Epithelial cell of prostate (primary cell): ENCODE data around the gene EHHADH.
"Not testable (repeated sequence)": the region's sequence is repeated elsewhere in the genome, so short reads cannot be mapped to it uniquely, and the experiment has no call there.

Experiments used
- DNase-seq: peaks from one replicate; pipeline ENCODE4 v3.0.0-alpha.2; 2011; ENCODE audit warnings: low read depth, low spot score
- H3K27ac ChIP-seq: fragments of 450-650 bp; 2 replicates; pipeline ENCODE4 v1.5.1; 2017; ENCODE audit warnings: mild to moderate bottlenecking

The EHHADH gene

DNA sequence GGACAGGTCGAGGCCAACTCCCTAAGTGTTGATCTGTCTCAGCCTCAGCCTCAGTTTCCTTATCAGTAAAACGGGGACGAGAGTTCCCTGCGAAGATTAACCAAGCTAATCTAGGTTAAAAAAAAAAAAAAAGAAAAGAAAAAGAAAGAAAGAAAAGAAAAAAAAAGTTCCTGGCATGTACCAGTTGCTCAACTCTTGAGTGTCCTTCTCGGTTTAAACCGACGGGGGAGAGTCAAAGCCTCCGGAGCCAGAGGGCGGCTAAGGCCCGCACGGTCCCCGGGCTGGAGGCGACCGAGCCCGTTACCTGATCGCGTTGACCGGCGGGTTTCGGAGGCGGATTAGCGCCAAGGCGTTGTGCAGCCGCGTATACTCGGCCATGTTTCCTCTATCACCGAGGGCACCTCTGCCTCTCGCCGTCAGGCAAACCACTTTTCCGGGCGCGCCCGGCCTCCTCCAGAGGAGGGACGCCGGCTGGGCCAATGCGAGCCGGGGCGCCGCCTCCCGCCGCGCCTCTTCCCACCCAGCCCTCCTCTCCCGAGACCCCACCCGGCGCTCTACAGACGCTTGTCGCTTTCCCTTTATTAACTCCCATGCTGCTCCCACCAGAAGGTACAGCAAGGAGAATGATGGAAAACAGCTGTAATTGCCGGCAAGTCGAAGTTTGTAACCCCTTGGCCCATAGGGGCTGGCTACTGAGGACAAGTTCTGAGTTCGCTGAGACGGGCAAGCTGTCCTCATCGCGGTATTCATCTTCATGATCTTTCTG, at the start of gene EHHADH:
EHHADH (minus strand) TSS at position 405 of the 766 bp plus-strand sequence; CDS start at position 378, 27 bp downstream.
- DNase-seq = no peak
- H3K27ac ChIP-seq = no peak within 1 kb of the TSS

DNA sequence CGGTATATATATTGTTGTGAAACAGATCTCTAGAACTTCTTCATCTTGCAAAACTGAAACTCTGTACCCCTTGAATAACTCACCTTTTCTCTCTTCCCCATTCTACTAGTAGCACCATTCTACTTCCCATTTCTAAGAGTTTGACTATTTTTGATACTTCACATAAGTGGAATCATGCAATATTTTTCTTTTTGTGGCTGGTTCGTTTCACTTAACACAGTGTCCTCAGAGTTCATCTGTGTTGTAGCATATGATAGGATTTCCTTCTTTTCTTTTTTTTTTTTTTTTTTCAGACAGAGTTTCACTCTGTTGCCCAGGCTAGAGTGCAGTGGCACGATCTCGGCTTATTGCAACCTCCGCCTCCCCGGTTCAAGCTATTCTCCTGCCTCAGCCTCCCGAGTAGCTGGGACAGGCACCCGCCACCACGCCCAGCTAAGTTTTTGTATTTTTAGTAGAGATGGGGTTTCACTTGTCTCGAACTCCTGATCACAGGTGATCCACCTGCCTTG, 46.1 kb upstream of the EHHADH start:
- peak overlapping the region; percentile 72 for H3K27ac ChIP-seq

DNA sequence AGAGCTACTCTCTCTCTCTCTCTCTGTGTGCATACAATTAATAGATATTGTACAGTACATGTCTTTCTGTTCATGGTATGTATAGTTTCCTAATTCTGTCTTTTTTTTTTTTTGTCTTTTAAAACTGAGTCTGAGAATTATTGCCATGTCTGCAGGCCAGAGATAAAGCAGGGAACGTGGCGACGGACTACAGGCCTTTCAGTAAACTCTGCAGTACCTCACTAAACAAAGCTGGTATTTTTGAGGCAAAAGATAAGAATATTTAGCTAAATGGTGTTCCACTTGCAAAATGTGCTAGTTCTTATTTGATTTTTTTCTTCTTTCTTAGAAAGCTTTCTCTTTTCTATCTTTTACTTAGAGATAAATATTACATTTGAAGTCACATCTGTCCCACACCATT, 44.0 kb upstream of the EHHADH start:
- peak overlapping the region; percentile 72 for H3K27ac ChIP-seq
- DNase-seq = no peak

More for the DNA sequence above, 46.1 kb upstream of the EHHADH start:
- not testable (repeated sequence) for DNase-seq

DNA sequence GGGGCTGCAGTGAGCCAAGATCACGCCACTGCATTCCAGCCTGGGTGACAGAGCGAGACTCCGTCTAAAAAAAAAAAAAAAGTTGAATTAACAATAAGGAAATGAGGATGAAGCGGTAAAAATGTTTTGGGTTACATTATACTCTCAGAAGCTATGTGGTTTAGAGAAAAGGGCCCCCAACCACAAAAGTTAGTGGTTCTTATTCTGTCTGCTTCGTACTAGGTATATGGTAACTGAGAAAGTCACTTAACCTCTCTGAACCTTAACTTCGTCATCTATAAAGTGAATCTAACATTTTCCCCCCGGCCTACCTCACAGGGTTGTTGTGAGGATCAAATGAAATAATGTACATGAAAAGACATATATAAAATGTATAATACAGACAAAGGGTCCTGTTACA, 38.4 kb upstream of the EHHADH start:
- no peak for DNase-seq
- H3K27ac ChIP-seq = no peak overlapping the region

DNA sequence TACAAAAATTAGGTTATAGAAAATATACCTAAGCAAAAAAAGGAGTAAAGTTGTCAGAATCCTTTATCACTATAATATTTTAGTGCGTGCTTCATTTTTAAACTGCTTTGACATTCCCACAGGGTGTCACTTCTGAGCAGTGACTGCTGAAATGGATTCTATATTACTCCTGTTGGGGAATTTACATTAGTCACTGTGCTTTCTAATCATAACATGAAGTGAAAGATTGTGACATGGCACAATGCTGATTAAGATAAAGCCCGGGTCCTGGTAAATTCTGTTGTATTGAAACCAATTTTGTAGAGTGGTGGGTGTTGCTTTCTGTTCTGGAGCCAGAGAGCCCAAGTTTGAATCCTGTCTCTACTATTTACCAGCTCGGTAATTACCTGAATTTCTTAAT, 36.4 kb upstream of the EHHADH start:
- DNase-seq = no peak
- no peak overlapping the region for H3K27ac ChIP-seq

DNA sequence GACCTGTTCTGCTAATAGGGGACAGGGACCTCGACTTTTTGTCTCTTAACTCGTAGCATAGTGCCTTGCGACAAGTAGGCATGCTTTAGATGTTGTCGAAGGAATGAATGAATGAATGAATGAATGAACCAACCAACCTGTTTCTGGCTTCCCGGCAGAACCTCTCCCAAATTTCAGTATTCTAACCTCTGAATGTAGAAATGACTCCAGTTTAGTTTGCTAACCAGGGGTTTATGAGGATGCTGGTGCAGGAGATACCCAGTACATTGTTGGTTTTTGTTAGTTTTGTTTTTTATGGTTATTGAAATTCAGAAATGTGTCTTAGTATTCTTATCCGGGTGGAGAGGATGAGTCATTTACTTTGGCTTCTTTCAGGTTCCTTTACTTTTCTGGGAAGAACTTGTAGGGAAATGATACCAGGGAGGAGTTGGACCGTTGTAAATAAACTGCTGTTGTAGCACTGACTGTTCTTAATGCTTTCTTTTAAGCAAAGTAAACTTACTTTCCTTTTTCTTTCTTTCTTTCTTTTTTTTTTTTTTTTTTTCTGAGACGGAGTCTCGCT, 29.6 kb upstream of the EHHADH start:
- DNase-seq = no peak
- peak overlapping the region; percentile 62 for H3K27ac ChIP-seq

DNA sequence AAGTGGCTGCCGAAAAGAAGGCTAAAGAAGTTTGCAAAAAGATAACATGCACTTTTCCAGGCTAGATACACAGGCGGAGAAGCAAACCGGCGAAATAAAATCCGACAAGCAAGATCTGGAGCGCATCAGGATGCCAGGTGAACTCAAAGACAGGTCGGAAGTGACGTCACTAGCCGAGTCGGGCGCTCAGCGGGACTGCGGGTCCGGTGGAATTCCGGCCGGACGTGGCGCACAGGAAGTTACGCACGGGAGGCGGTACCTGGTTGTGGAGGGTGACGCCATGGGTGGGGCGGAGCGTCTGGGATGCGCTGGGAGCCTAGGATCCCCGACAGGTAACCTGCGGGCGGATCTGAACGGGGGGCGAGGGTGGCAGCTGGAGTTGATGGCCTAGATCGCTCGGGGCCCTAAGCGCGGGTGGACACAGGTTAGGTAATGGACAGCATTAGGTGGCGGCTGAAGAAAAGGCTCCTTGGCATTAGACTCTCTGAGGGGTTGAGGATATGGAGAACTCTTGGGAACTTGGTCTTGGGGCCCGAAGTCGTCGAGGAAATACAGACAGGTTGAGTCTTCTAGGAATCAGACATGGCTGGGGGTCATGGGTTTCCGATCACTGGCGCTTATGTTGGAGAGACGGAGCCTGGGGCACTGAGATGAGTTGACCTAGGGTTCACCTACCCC, 29.0 kb upstream of the EHHADH start:
- peak; percentile 85 for DNase-seq
- H3K27ac ChIP-seq = peak overlapping the region; percentile 62

DNA sequence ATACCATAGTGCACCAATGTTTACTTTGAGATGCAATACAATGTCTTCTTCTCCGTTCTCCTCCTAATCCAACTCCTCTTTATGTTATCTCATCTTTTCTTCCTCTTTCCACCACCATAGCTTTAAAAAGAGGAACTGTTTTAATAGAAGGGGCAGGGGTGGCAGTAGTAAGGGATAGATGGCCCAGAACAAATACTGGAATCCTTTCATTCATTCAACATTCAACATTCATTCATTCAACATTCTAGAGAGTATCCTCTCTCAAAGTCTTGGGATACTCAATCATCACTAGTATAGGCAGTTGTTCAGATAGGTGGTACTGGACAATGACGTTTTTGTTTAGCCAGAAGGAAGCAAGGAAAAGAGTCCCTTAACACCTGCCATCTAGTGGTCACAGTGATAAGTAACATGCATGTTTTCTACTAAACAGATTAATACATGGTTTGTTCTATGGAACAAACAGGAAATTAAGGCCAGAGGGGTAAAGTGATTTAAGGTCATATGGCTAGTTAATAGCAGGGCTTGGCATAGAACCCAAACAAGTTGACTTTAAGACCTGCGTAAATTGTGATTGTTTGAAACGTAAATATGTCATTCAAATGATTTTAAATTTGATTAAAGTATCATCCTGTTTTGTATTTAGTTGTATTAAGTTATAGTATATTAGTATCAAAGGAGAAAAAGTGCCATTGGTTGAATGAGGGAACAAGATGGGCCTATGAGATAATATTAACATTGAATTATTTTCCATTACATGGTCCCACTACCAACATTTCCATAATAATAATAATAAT, 26.9 kb upstream of the EHHADH start:
- no peak overlapping the region for H3K27ac ChIP-seq
- no peak for DNase-seq

DNA sequence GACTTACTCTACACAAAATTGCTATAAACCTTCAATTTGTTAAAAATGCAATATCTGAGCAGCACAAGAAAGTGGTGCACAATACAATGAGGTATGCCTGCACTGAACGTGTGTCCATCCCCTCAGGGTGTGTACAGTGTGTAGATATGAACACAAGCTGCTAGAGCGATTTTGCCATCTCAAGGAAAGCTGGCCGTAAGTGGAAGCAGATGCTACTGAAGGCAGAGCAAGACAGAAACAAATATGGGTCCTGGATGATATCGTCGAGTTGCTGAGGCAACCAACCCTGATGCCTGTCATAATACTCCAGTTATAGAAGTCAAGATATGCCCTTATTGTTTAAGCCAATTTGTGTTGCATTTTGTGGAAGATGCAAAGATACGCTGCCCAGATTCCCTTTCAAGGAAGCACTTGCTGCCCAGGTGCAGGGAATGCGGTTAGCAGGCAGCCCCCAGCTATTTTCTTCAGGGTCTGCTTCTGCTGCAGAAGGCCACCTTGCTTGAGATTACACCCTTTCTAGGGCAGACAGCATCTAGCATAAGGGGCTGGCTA, 25.8 kb upstream of the EHHADH start:
- no peak overlapping the region for H3K27ac ChIP-seq
- DNase-seq = no peak

DNA sequence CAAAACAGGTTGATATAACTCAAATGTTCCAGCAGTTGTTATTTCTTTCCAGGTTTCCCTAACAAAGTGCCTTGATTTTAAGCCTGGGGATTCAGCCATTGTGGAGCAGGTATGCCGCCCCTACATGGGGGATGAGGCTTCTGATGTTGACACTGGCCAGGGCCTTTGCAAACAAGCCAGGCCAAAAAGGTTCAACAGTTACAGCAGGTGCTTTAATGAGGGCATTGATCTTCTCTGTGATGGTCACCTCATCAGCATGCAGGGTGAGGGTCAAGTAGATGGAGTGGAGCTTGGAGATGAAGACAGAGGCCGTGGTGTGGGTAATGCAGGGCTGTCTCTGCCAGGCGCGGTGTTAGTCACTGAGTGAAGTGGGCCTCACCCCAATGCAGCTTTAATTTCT, 22.6 kb upstream of the EHHADH start:
- H3K27ac ChIP-seq = no peak overlapping the region
- DNase-seq = no peak

DNA sequence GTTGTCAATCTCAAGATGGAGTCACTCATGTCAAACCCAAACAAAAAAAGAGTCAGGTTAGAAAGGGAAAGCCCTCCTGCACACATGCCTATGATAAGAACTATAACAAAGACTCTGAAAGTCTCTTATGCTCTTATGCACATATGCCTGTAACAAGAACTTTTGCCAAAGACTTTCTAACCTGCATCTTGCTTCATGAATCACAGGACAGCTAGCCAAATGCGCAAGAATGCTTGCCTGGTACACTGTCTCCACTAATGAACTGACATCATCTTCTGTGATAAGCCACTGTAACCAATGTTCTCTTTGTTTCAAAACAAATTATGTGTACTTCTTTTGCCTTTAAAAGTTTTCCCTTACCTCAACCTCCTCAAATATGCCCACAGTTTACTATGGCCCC, 18.2 kb upstream of the EHHADH start:
- no peak for DNase-seq
- H3K27ac ChIP-seq = no peak overlapping the region

DNA sequence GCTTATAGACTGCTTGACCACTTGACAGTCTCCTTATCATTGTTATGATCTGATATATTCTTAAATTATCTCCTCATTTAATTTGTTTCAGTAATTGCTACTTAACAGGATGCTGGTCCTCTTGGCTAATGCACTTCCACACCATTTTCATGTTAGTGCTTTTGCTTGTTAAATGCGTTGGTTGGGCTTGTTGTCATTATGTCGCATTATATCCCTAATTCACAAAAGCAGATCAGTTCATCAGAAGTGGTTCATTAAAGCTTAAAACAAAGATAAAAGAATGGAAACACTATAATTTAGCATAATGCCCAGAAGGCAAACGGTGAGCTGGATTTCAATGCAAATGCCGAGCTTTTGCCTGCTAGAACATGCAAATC, 17.1 kb upstream of the EHHADH start:
- no peak for DNase-seq

DNA sequence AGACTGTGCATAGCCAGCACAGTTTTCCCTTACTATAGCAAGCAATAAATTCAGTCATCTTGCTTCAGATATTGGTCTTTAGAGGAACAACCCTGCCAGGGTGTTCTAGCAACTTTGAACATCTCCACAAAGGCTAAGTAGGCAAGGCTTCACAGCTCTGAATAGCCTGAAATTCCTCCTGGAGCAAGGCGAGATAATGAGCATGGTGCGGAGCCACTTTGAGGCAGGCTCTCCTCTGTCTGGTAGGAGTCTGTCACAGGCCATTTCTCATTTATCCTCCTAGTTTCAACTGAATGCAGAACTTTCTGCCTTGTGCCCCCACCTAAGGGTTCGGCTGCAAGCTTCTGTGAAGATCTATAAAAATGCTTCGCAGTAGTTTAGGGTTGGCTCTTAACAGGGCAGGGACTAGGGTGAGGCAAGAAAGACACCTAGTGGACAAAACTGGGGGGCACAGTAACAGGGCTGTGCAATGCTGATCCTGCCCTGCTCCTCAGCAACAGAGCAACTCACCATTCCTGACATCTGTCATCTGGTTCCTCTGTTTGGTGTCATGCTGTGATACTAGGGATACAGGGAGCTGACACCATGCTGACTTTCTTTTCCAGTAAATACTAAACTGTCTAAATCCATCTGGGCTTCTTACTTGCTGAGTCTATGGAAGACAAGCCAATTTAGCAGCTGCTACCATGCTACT, 16.6 kb upstream of the EHHADH start:
- DNase-seq = no peak
- H3K27ac ChIP-seq = no peak overlapping the region

More for the DNA sequence above, 17.1 kb upstream of the EHHADH start:
- no peak overlapping the region for H3K27ac ChIP-seq

DNA sequence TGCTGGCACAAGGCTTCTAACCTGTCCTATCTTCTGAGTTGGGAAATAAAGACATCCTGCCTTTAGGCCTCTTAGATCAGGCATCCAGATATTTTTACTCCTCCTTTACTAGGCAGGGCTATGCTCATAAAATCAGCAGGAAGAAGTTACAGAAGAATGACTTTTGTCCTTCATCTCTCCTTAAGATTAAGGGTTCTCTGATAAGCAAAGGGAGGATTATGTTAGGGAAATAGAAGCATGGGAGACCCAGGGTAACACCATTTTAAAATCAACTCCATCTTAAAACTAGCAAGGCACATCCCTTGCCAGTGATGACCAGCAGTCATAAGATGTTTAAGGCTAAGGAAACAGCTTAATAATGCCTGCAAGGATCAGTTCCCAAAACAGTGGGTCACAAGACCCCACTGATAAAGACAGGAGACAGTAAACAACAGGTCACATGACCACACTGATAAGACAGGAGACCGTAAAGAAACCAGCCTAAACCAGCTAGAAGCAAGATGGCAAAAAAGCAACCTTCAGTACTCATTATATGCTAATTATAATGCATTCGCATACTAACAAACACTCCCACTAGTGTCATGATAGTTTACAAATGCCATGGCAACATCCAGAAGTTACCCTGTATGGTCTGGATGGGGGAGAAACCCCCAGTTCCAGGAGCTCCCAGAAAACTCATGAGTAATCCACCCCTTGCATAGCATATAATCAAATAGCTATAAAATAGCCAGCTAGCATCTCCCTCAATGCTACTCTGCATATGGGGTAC, 14.5 kb upstream of the EHHADH start:
- no peak for DNase-seq
- no peak overlapping the region for H3K27ac ChIP-seq

DNA sequence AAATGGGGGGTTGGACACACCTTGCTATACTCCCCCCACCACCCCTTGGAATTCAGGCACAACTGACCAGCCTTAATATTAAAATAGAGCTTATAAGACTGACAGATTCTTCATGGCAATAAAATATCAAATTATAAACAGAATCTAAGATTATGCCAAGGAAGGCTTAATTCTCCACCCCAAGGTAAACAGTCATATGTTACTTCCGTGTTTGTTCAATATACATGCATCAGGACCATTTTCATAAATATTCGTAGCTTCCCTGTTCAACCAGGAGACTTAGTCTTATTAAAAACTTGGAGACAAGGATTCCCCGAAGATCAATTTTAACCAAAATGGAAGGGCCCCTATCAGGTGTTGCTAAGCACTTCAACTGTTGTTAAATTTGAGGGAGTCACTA, 13.3 kb upstream of the EHHADH start:
- DNase-seq = no peak
- no peak overlapping the region for H3K27ac ChIP-seq

DNA sequence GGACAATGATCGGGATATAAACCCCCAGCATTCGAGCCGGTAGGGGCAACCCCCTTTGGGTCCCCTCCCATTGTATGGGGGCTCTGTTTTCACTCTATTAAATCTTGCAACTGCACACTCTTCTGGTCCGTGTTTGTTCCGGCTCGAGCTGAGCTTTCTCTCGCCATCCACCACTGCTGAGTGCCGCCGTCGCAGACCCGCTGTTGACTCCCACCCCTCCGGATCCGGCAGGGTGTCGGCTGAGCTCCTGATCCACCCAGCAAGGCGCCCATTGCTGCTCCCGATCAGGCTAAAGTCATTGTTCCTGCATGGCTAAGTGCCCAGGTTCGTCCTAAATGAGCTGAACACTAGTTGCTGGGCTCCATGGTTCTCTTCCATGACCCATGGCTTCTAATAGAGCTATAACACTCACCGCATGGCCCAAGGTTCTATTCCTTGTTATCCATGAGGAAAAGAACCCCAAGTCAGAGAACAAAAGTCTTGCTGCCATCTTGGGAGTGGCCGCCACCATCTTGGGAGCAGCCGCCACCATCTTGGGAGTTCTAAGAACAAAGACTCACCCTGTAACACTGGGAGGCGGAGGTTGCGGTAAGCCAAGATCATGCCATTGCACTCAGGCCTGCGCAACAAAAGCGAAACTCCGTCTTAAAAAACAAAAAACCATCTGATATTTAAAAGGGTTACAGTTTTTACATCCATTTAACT, 11.2 kb upstream of the EHHADH start:
- no peak overlapping the region for H3K27ac ChIP-seq
- DNase-seq = no peak

DNA sequence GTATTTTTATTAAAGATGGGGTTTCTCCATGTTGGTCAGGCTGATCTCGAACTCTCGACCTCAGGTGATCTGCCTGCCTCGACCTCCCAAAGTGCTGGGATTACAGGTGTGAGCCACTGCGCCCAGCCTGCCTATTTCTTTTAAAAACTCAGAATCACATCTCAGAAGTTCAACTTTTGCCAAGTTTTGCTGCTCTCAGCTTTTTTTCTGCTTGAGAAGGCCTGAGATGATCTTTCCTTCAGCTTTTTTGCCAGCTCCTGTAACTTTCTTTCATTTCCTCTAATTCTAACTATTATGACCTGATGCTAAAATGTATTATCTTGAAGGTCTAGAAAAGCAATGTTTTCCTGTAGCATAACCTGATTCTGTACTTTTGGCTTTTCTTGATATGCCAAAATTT, 9.6 kb upstream of the EHHADH start:
- no peak for DNase-seq
- no peak overlapping the region for H3K27ac ChIP-seq

DNA sequence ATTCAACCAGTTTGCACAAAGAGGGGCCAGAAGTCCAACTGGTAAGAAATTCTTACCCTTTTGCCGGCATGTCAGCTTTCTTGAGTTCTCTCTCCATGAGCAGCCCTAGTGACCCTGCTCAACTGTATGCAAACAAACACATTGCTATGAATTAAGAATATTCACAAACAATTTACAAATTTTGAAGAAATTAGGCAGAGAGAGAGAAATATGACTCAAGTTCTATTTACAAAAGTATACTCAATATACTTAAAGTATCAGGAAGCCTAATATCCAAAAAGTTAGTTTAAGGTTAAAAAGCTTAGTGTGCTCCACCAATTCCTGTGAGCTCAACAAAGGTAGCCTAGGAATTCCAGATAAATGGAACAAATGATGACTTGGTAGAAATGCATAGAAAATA, 3.5 kb upstream of the EHHADH start:
- H3K27ac ChIP-seq = no peak overlapping the region
- DNase-seq = no peak
